ENCODE results near the gene IL1RAPL1.
"Not testable (repeated sequence)": the region's sequence is repeated elsewhere in the genome, so short reads cannot be mapped to it uniquely, and the experiment has no call there.

The IL1RAPL1 gene

DNA sequence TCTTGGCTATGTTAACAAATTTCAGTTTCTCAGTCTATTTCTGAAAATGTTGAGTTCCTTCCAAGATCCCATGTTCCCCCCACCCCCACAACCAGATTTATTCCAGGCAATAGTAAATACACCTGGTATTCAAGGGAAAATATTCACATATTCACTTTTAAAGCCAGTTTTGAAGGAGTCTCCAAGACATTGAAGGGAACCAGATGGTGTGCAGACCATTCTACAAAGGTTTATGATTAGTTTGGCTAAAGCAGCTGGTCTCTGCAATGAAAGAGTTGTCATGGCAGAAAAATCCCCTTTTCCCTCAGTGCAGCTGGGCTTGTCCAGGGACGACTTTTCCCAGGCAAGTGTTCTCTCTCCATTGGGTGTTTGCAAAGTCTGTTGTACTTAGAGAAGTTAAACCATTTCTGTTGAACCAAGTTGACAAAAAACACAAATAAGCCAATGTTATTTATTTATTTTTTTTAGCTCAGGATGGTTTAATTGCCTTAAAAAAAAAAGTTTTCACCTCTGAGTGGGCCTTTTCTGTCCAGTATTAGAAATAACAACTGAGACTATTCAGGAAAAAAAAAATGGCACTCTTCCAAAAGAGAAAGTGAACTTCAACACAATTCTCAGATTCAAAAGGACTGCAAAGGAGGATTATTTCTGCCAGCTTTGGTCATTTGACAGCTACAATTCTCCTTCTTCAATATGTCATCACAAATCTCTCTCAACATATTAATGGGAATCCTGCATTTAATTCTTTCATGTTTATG is 410.6 kb downstream of the IL1RAPL1 start:
- no peak for DNase-seq

DNA sequence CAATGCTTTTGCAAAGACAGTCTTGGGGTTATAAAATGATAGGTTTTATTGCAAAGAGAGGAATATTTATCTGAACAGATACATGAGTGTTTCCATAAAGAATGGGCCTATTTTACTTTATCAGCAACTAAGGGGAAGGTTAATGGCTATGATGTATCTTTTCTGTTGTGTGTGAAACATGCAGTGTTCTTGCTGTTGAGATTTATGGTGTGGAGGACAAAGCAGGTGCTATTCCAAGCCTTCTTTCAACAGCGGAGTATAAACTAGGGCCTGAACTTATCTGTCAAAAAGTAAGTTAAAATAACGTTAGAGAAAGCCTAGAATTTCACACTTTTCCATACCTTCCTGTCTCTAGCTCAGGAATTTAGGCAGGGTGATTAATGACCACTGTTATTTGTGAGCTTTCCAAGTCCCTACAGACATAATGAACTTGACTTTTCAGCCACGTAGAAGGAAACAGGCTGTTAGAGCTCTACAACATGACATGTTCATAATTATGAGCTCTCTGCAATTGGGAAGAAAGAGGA is 411.4 kb downstream of the IL1RAPL1 start:
- DNase-seq, result no peak

DNA sequence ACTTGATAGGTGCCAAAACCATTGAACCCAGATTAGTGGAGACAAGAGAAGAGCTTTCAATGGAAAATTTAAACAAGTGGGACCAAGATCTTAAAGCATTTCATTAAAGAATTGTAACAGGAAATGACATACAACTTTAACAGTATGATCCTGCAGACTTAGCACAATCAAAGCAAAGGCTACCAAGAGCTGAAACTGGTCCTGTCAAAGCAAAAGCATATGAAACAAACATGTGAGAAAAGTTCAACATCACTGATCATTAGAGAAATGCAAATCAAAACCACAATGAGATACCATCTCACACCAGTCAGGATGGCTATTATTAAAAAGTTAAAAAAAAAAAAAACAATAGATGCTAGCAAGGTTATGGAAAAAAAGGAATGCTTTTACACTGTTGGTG is 425.6 kb downstream of the IL1RAPL1 start:
- no peak for DNase-seq

DNA sequence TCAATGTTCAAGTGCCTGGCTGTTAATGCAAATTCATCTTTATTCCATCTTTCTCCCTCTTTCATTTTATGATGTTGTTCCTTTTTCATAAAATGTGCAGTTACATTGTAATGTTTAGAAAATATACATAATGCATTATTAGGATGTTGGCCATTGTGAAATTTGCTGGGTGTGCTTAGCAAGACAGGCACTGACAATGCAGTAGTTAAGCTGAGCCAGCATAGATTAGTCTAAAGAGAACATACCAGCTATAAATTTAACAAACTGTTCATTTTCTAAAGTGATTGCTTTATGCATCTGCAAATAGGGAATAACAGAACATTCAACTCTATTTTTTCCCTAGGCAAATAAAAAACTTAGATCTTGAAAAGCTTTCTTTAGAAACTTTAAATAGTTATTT is 436.0 kb downstream of the IL1RAPL1 start:
- DNase-seq, result no peak

DNA sequence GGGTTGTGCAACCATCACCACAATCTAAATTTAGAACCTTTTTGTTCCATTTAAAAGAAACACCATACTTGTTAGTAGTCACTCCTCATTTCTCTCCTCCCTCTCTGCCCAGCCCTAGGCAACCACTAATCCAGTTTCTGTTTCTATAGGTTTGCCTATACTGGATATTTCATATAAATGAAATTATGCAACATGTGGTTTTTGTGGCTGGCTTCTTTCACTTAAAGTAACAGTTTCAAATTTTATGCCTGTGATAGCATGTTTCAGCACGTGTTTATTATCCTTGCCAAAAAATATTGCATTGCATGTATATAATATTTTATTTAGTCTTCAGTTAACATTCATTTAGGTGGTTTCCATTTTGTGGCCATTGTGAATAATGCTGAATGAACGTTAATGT is 437.6 kb downstream of the IL1RAPL1 start:
- no peak for DNase-seq

DNA sequence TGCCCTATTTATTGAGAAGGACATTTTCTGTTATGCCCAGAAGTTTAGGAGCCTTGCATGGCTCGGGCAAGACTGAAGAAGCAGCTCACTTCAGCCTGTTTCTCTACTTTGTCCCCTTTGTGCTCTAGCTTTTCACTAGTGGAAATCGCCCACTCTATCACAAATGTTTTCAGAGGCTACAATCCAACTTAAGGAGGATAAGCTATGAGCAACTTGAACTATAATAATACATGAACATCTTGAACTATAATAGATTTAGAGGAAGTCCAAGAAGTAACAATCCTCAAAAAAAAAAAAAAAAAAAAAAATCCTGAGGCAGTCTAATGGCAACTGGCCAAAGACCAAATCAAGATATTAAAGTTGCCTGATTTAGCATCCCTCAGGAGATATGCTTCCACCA is 452.3 kb downstream of the IL1RAPL1 start:
- DNase-seq, result no peak

DNA sequence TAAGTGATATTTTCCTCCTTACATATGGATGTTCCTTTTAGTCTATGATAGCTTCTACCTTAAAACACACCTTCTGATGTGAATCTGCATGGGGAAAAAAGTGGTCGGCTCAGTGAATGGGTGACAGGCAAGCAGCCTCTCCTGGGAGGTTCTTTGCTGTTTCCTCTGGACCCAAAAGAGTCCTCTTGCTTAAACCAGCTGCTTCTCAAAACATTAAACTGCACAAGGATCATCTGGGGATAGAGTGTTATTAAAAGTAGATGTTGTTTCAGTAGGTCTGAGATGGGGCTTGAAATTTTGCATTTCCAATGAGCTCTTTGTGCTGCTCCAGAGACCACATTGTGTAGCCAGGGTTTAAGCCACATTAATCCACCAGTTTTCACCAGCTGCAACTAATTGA is 452.9 kb downstream of the IL1RAPL1 start:
- no peak for DNase-seq

DNA sequence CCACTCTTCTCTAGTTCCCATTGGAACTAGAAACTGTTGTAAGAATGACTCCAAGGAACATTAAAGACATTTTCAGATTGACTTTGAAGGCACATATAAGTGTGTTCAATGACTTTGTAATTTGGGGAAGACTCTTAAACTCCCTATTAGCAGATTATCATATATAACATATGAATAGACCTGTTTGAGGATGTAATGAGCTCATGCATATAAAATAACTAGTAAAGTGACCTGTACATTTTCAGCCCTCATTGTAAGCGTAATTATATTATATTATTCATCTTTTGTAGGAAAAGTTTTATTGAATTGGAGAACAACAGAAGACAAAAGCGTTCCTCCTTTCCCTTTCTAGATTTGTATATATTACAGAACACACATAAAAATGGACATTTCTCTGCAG is 455.1 kb downstream of the IL1RAPL1 start:
- no peak for DNase-seq

DNA sequence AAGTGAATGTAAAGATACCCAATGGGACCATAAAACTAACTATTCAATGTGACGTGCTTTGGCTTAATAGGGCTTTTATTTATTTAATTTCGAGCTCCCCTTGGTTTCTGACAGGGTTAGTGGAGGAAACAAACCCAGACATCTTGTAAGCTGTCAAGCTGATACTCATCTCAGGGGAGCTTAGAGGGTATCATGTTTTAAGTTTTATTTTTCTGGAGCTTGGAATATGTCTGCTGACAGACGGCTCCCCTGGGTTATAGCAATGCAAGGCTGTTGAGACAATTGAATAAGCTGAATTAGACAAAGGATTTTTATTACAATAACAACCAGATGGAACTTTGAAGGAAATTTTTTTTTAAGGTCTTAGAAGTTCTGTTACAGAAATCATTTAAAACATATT is 456.5 kb downstream of the IL1RAPL1 start:
- DNase-seq, result no peak

DNA sequence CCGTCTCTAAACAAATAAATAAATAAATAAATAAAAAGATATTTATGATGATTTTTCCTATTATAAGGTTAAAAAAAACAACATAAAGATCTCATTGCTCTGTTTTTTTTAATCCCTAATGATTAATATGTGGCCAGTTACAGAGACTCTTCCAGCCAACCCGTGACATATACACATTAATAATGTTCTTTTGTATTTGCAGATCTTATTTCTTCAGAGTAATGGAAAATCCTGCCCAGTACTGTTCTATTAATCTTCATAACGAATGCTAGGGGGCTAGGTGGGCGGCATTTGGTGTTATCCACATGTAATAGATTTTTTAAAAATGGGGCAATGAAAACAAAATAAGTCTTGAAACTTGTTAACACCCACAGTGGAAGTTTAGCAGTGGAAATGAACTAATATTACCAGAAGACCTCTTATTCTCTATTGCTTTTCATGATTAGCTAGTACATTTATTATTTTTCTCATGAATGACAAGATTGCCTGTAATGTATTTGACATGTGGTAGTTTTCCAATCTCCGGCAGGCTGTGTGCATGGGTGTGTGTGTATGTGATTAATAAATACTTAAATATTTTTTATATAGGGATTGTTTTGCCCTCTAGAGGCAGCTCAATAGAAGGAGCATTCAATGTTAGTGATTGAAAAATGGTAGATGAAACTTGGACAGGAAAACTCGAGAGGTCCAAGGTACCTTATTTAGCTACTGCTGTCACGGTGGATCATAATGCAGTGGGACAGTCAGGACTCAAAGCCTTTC is 457.4 kb downstream of the IL1RAPL1 start:
- no peak for DNase-seq

DNA sequence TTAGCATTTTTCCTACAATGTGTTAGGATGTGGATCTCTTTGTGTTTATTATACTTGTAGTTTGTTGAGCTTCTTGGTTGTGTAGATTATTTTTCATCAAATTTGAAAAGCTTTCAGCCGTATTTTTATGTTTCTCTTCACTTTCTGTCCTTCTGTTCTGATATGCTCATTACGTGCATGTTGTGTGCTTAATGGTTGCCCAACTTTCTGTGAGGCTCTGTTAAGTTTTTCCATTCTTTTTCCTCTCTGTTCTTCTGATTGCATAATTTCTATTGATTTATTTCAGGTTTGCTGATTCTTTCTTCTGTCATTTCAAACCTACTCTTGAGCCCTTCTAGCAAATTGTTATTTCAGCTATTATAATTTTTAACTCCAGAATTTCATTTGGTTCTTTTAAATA is 478.2 kb downstream of the IL1RAPL1 start:
- no peak for DNase-seq

DNA sequence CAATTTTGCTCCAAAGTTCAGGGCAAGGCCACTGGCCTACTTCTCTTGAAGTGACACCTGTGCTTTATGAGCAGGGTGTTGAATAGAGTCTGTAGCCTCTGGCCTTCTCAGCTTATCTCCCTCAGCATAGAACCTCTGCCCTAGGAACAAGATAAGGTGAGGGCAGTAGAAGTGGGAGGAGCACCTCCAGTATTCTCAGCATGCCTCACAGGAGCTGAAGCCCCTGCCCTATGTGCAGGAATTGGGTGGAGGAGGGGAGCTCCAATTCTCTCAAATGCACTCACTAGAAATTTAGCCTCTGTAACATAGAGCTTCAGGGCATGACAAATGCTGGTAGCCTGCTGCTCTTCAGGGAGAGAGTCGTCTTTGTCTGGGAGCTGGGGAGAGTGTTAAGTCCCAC is 479.3 kb downstream of the IL1RAPL1 start:
- DNase-seq, result no peak

DNA sequence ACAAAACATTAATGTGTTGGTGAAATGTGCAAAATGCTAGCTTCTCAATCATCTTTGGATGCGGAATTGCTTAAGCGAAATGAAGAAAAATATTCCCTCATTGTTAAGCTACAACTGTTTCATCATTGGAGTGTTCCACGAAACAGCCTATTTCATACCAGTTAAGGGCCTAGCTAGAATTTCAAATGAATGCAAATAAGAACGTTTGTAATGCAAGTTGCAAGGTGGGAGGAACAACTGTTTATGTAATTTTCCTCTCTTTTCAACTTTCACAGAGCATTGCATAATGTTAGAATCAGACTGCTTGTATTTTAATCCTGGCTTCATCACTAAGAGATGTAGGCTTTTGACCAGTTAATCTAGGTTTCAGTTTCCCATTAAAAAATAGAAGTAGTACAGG is 480.1 kb downstream of the IL1RAPL1 start:
- no peak for DNase-seq

DNA sequence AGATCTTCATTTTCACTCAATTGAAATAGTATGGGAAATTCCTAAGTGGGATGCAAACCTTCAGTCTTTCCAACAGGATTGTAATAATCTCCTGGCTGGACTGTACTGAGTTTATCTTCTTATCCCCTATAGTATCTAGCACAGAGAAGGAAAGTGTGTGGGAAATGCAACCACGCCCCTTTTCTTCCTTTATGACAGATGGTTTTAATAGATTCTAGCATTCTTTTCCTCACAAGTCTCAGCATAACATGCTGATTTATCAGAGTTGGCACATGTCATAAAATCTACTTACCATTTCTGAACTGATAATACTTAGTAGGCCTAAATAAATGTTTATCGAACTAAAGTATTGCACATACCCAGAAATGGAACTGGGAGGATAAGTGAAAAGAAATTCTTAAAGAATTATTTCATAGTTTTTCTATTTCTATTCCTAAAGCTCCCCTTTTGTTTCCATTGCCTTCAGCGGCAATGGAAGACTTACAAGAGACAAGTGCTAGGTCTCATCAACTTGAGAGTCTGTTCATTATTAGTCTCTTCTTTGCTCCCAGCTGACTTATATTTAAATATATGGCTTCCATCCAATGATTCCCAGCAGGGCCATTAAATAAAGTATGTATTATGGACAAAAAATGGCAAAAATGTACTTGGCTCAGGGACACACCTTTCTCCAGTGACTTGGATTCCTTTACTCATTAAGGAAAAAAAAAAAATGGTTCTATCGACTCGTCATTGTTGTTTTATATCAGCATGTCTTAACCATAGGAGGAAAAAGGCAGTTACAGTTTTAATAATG is 484.5 kb downstream of the IL1RAPL1 start:
- no peak for DNase-seq

DNA sequence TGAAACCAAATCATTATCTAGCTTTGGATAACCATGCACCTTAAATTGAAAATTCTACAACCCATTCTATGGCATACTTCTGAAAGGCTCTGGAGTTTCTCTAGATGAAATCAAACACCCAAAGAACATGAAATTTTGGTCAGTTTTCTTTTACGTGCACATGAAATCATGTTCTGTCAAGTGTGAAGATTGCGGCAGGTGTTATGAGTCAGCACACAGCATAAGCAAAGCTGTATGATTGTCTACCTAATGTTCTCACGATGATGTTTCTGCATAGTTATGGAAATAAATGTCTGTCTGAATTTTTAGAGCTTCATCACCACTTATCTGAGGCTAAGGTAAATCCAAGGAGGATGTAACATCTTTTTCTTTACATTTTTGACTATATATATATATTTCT is 495.3 kb downstream of the IL1RAPL1 start:
- no peak for DNase-seq

DNA sequence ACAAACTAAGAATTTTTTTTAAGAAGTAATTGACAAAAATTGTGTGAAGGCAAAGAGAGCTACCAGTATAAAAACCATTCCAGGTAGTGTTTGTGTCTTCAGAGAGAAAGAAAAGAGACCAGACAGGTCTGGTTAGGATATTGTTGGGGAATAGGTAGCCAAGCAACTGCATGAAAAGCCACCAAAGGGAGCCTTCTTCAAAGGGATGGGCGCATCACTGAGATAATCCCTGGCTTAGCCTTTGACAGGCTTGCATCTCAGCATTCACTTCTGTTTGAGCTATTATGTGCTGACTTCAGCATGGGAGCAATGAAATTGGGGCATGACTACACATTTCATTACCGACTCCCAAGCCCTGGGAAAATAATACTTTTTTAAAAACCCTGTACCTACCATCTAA is 496.6 kb downstream of the IL1RAPL1 start:
- no peak for DNase-seq

DNA sequence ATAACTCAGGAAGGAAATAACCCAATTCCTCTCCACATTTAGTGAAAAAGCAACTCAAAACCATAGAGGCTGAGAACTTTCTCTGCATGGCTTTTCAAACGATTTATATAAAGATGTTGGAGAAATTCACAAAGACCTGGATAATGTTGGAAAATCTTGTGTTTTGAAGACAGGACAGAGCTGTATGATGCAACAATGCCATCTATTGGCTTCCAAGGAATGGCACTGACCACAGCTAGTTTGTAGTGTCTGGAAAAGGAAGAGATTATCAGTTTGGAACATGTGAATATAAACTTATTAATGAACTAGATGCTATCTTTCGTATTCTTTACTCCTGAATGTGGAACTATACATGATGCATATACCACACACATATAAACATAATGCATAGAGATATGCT is 503.6 kb downstream of the IL1RAPL1 start:
- no peak for DNase-seq

DNA sequence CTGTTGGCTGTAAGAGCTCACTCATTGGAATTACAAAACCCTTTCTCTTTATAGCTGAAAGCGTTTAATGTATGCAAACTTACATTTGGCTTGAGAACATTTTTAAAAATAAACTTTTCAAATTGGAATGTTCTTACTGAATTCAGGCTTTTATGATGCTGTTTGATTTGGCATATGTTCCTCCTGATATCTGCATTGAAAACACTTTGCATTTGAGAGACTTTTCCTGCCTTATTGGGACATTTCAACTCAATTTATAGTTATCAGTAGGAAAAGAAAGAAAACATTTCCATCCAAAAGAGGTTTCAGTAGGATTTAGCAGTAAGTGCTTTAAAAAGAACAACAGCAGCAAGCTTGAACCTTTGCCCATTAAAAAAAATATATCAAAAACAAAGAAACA is 520.0 kb downstream of the IL1RAPL1 start:
- no peak for DNase-seq

DNA sequence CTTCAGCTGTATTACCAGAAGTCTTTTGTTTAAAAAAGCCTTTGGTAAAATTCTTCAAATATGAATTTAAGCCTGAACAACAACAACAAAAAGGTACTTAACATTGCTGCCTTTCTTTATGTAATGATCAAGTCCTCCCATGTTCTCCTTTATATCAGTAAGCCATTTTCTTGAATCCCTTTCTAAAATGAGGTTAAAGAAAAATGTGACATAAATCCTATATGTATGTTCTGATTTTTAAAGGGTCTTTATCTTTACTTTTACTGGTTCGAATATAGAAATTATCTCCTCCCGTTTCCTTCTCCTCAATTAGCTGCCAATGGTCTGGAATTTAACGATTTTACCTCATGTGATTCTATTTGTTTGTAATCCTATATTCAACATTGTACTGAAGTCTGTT is 522.8 kb downstream of the IL1RAPL1 start:
- DNase-seq, result no peak

DNA sequence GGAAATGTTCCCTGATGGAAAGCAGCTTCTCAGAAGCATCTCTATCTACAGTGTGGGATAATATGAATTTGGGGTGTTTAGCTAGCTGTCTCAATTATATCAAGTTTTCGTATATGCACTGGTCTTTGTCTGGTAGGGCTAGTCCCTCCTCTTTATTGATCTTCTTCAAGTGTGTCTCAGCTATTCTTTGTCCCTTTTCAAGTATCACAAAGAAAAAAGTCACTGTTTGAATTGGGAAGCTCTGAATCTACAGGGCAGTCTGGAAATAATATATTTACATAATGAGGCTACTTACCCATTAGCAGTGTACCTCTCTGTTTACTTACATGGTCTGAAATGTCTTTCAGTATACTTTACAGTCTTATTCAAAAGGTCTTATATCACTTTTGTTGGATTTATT is 526.0 kb downstream of the IL1RAPL1 start:
- no peak for DNase-seq

DNA sequence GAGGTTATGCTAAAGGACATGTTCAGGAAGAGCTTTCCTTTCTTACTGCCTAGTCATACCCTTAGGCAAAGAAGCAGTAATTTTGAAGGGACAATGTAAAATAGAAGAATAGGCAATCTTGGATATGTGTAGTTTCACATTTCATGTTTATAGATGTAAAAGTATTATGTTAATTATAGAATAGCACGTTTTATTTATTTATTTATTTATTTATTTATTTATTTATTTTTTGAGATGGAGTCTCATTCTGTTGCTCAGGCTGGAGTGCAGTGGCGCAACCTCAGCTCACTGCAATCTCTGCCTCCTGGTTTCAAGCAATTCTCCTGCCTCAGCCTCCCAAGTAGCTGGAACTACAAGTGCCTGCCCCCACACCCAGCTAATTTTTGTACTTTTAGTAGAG is 535.6 kb downstream of the IL1RAPL1 start:
- not testable (repeated sequence) for DNase-seq

DNA sequence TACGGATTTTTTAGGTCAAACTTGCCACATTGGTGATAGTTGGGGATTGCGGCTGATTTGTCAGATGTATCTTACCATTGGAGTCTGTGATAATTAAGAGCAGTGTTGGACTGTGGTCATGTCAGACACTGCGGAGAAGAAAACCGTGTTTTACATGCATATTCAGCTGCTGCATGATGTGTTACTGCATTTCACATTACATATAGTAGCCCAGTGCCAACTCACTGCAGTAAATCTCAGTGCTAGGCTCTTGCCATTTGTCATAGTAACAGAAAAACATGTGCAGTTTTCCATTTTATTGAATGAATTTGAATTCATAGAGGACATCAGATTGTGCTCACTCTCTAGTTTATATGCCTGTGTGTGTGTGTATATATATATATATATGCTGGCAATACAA is 543.7 kb downstream of the IL1RAPL1 start:
- no peak for DNase-seq

DNA sequence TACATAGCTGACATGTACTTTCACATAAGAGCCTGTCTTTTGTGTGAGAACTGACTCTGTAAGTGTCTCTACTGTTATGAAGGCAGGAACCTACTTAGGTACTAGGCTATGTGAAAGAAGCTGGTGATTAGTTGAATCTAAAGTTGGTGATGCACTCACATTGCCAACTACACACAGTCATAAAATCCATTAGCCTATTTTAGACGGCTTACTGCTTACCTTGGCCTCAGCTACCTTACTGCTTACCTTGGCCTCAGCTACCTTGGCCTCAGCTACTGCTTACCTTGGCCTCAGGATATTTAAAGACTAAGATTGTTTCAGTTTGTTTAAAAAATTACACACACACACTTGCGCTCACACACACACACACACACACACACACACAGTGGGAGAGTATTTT is 549.7 kb downstream of the IL1RAPL1 start:
- DNase-seq, result no peak

DNA sequence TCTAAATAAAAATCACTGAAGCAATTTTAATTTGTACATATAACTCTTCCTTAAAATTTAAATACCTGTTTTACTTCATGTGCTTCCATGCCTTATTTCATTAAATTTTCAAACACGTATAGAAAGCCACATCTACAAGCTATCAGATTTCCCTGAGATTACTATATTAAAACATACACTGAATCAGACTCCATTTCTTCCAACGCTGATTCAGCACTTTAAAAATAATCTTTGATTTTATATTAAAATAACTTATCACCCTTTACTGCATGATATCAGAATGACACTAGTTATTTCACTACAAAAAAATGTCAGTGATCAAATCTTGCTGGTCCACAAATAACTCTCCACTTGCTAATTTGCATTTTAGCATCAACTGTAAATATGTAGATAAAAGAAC is 550.8 kb downstream of the IL1RAPL1 start:
- no peak for DNase-seq
